ENCODE data around the gene PPP1R14C. TPM values are rescaled to one million over a fixed set of nuclear protein-coding genes. Genes with fewer than 3 reads are reported as not detected.

Gene PPP1R14C
- polyA plus RNA-seq, 12 donors, result 15.2 to 477 (median 41.9) TPM

- no peak for DNase-seq
Measured at GRCh38 chr6:150243620-150244314, 100.9 kb downstream of the PPP1R14C start.

GRCh38 chr6:150245148-150245935 is 102.5 kb downstream of the PPP1R14C start:
- DNase-seq, result no peak

GRCh38 chr6:150247803-150248202 is 105.0 kb downstream of the PPP1R14C start:
- no peak for DNase-seq

- DNase-seq, result no peak
Measured at GRCh38 chr6:150248300-150248699, 105.5 kb downstream of the PPP1R14C start.

- DNase-seq, result no peak
Measured at GRCh38 chr6:150249261-150249660, 106.4 kb downstream of the PPP1R14C start.

GRCh38 chr6:150250826-150251225 is 108.0 kb downstream of the PPP1R14C start:
- DNase-seq, result no peak

- DNase-seq, result no peak
Measured at GRCh38 chr6:150251566-150252186, 108.8 kb downstream of the PPP1R14C start.

- DNase-seq, result no peak
Measured at GRCh38 chr6:150252714-150253444, 110.0 kb downstream of the PPP1R14C start.

GRCh38 chr6:150253489-150253888 is 110.6 kb downstream of the PPP1R14C start:
- DNase-seq, result no peak

GRCh38 chr6:150254770-150255169 is 111.9 kb downstream of the PPP1R14C start:
- DNase-seq, result no peak

- DNase-seq, result no peak
Measured at GRCh38 chr6:150255840-150256239, 113.0 kb downstream of the PPP1R14C start.

GRCh38 chr6:150256618-150257272 is 113.9 kb downstream of the PPP1R14C start:
- DNase-seq, result no peak

- no peak for DNase-seq
Measured at GRCh38 chr6:150258381-150258780, 115.5 kb downstream of the PPP1R14C start.

GRCh38 chr6:150260931-150261330 is 118.1 kb downstream of the PPP1R14C start:
- no peak for DNase-seq

- no peak for DNase-seq
Measured at GRCh38 chr6:150261997-150262697, 119.3 kb downstream of the PPP1R14C start.

- DNase-seq, result no peak
Measured at GRCh38 chr6:150263765-150264404, 121.0 kb downstream of the PPP1R14C start.

GRCh38 chr6:150266309-150266708 is 123.5 kb downstream of the PPP1R14C start:
- no peak for DNase-seq

GRCh38 chr6:150266963-150267685 is 124.3 kb downstream of the PPP1R14C start:
- no peak for DNase-seq

GRCh38 chr6:150267686-150268561 is 125.1 kb downstream of the PPP1R14C start:
- no peak for DNase-seq

Data from muscle of arm (tissue), 12 donors.